Tibial artery (tissue), 4 donors: ENCODE results near the gene CENPE.

ENCODE experiments used
- DNase-seq, 2 donors: peaks; one replicate each; pipeline ENCODE4 v3.0.0-alpha.2; 2019
- H3K27ac ChIP-seq, 2 donors: fragments of 200-600 bp; sonication (generic) in 1 of 2; 1 replicate in 1 of 2; 2 replicates in 1 of 2; pipeline ENCODE4 v1.5.1; 2018 to 2019; ENCODE audit warnings: mild to moderate bottlenecking in 1 of 2
- H3K27me3 ChIP-seq, 2 donors: fragments of 200-600 bp; sonication (generic) in 1 of 2; one replicate each; pipeline versions ENCODE4 v1.5.1 to v1.6.0; 2016 to 2019
- H3K36me3 ChIP-seq, 3 donors: fragments of 200-600 bp; sonication (generic) in 2 of 3; one replicate each; pipeline ENCODE4 v1.5.1; 2016 to 2019; ENCODE audit warnings: mild to moderate bottlenecking in 2 of 3
- H3K4me1 ChIP-seq, 4 donors: fragments of 200-600 bp; sonication (generic) in 2 of 4; 1 replicate in 3 of 4; 2 replicates in 1 of 4; pipeline ENCODE4 v1.5.1; 2016 to 2019
- H3K4me3 ChIP-seq, 2 donors: fragments of 200-600 bp; sonication (generic) in 1 of 2; 1 replicate in 1 of 2; 2 replicates in 1 of 2; pipeline ENCODE4 v1.5.1; 2018 to 2019; ENCODE audit warnings: mild to moderate bottlenecking in 2 of 2
- H3K9me3 ChIP-seq, 3 donors: fragments of 200-600 bp; sonication (generic) in 1 of 3; one replicate each; pipeline ENCODE4 v1.5.1; 2016 to 2019
- CTCF ChIP-seq, 2 experiments: fragments of 200-600 bp in 1 of 2; fragments of 450-650 bp in 1 of 2; IDR thresholded peaks; one replicate each; pipeline ENCODE4 v1.5.1; 2017 to 2019; ENCODE audit warnings: antibody characterized with exemption in 2 of 2, mild to moderate bottlenecking in 1 of 2, moderate library complexity in 1 of 2
- intact Hi-C: fragments of 100-400 bp; cut with DNase I; formaldehyde crosslinking; loops from one replicate; pipeline ENCODE4 v1.15.0; 2023; ENCODE audit warnings: low total_unique reads

The CENPE gene

GRCh38 chr4:103123114-103123513, 75.0 kb downstream of the CENPE start:
- no peak overlapping the region for H3K4me3 ChIP-seq
- no peak for TF ChIP-seq CTCF (IDR thresholded peaks at IDR 0.05)
- H3K27me3 ChIP-seq = no peaks in the 10 kb centered on the region
- H3K27ac ChIP-seq = no peak overlapping the region
- no peaks in the 10 kb centered on the region for H3K36me3 ChIP-seq
- no peaks in the 10 kb centered on the region for H3K4me1 ChIP-seq
- no peak for DNase-seq
- intact Hi-C loops = no loop called here
- H3K9me3 ChIP-seq = no peaks in the 10 kb centered on the region

GRCh38 chr4:103118166-103118565, 80.0 kb downstream of the CENPE start:
- Histone ChIP-seq H3K36me3 (no peaks in the 10 kb centered on the region), H3K27ac (no peak overlapping the region), H3K27me3 (no peaks in the 10 kb centered on the region), H3K4me3 (no peak overlapping the region), H3K9me3 (no peaks in the 10 kb centered on the region), H3K4me1 (no peaks in the 10 kb centered on the region)
- no peak for TF ChIP-seq CTCF (IDR thresholded peaks at IDR 0.05)
- DNase-seq = no peak
- intact Hi-C loops = no loop called here

- Histone ChIP-seq H3K27me3 (no peaks in the 10 kb centered on the region), H3K27ac (no peak overlapping the region), H3K36me3 (no peaks in the 10 kb centered on the region), H3K9me3 (no peaks in the 10 kb centered on the region), H3K4me3 (no peak overlapping the region), H3K4me1 (no peaks in the 10 kb centered on the region)
- DNase-seq = no peak
- intact Hi-C loops = no loop called here
- TF ChIP-seq CTCF (IDR thresholded peaks at IDR 0.05) = no peak
Observed at GRCh38 chr4:103111598-103111997, 86.5 kb downstream of the CENPE start.

- intact Hi-C loops = no loop called here
- Histone ChIP-seq H3K27ac (no peak overlapping the region), H3K9me3 (no peaks in the 10 kb centered on the region), H3K4me3 (no peak overlapping the region), H3K36me3 (no peaks in the 10 kb centered on the region), H3K27me3 (no peaks in the 10 kb centered on the region), H3K4me1 (no peaks in the 10 kb centered on the region)
- no peak for DNase-seq
- no peak for TF ChIP-seq CTCF (IDR thresholded peaks at IDR 0.05)
Observed at GRCh38 chr4:103108542-103108941, 89.6 kb downstream of the CENPE start.

- intact Hi-C loops = no loop called here
- Histone ChIP-seq H3K4me1 (no peaks in the 10 kb centered on the region), H3K36me3 (no peaks in the 10 kb centered on the region), H3K27me3 (no peaks in the 10 kb centered on the region), H3K27ac (no peak overlapping the region), H3K9me3 (no peaks in the 10 kb centered on the region), H3K4me3 (no peak overlapping the region)
- no peak for DNase-seq
- TF ChIP-seq CTCF (IDR thresholded peaks at IDR 0.05) = no peak
Observed at GRCh38 chr4:103105558-103106356, 92.4 kb downstream of the CENPE start.
